Brain pericyte (primary cell): ENCODE data around the gene IMMP2L.

Source experiments
- DNase-seq: peaks from one replicate; pipeline ENCODE4 v3.0.0-alpha.2; 2012; ENCODE audit warnings: low read depth, low spot score

The IMMP2L gene

GRCh38 chr7:111558991-111559390 lies 3.3 kb downstream of the IMMP2L start:
- DNase-seq = peak; percentile 45

GRCh38 chr7:111556977-111557376 lies 5.3 kb downstream of the IMMP2L start:
- DNase-seq = no peak

- DNase-seq = no peak
Measured at GRCh38 chr7:111554086-111554485, 8.2 kb downstream of the IMMP2L start.

GRCh38 chr7:111541067-111541466 lies 21.2 kb downstream of the IMMP2L start:
- no peak for DNase-seq

- DNase-seq = no peak
Measured at GRCh38 chr7:111540199-111540815, 22.0 kb downstream of the IMMP2L start.

GRCh38 chr7:111537134-111537533 lies 25.2 kb downstream of the IMMP2L start:
- DNase-seq = no peak

GRCh38 chr7:111535142-111535870 lies 27.0 kb downstream of the IMMP2L start:
- DNase-seq = no peak

- DNase-seq = no peak
Measured at GRCh38 chr7:111532625-111533024, 29.7 kb downstream of the IMMP2L start.

GRCh38 chr7:111531993-111532392 lies 30.3 kb downstream of the IMMP2L start:
- DNase-seq = no peak

- DNase-seq = no peak
Measured at GRCh38 chr7:111530356-111530668, 32.0 kb downstream of the IMMP2L start.

- DNase-seq = no peak
Measured at GRCh38 chr7:111529507-111530355, 32.6 kb downstream of the IMMP2L start.

- no peak for DNase-seq
Measured at GRCh38 chr7:111528331-111528730, 34.0 kb downstream of the IMMP2L start.

GRCh38 chr7:111527545-111527944 lies 34.7 kb downstream of the IMMP2L start:
- DNase-seq = no peak

GRCh38 chr7:111525100-111525499 lies 37.2 kb downstream of the IMMP2L start:
- DNase-seq = no peak

- DNase-seq = no peak
Measured at GRCh38 chr7:111521660-111522059, 40.6 kb downstream of the IMMP2L start.

GRCh38 chr7:111518264-111518663 lies 44.0 kb downstream of the IMMP2L start:
- no peak for DNase-seq

GRCh38 chr7:111517549-111517951 lies 44.7 kb downstream of the IMMP2L start:
- no peak for DNase-seq

- DNase-seq = no peak
Measured at GRCh38 chr7:111516612-111517011, 45.7 kb downstream of the IMMP2L start.

GRCh38 chr7:111513566-111513965 lies 48.7 kb downstream of the IMMP2L start:
- no peak for DNase-seq

- no peak for DNase-seq
Measured at GRCh38 chr7:111511845-111512244, 50.4 kb downstream of the IMMP2L start.

GRCh38 chr7:111510584-111511378 lies 51.5 kb downstream of the IMMP2L start:
- no peak for DNase-seq

GRCh38 chr7:111510062-111510461 lies 52.2 kb downstream of the IMMP2L start:
- DNase-seq = no peak
